Prostate gland (tissue), 2 donors: ENCODE results near the gene RARG. TPM values are rescaled to one million over a fixed set of nuclear protein-coding genes. Genes with fewer than 3 reads are reported as not detected.

Source experiments
- DNase-seq: peaks from one replicate; pipeline ENCODE4 v3.0.0-alpha.2; 2019; ENCODE audit warnings: low spot score
- H3K27ac ChIP-seq, 2 donors: fragments of 200-600 bp; sonication (generic); 2 replicates each; pipeline ENCODE4 v1.5.1; 2017 to 2019
- H3K27me3 ChIP-seq: fragments of 200-600 bp; sonication (generic); replicated peaks from 2 replicates; pipeline ENCODE4 v1.5.1; 2019; ENCODE audit not compliant: insufficient read depth
- H3K36me3 ChIP-seq, 2 donors: fragments of 200-600 bp; sonication (generic); 1 replicate in 1 of 2; 2 replicates in 1 of 2; pipeline versions ENCODE4 v1.5.1 to v1.8.1; 2017 to 2019
- H3K4me1 ChIP-seq: fragments of 200-600 bp; sonication (generic); replicated peaks from 2 replicates; pipeline ENCODE4 v1.5.1; 2019
- H3K4me3 ChIP-seq, 2 donors: fragments of 200-600 bp; sonication (generic); 2 replicates each; pipeline ENCODE4 v1.5.1; 2017 to 2019
- H3K9me3 ChIP-seq: fragments of 200-600 bp; sonication (generic); 2 replicates; pipeline ENCODE4 v1.5.1; 2017
- POLR2A ChIP-seq: fragments of 450-650 bp; IDR thresholded peaks from one replicate; pipeline ENCODE4 v1.6.1; 2016; ENCODE audit warnings: antibody characterized with exemption, mild to moderate bottlenecking
- POLR2AphosphoS5 ChIP-seq: sonication (generic); formaldehyde crosslinking; IDR thresholded peaks from one replicate; pipeline ENCODE4 v1.6.1; 2017; ENCODE audit warnings: antibody characterized with exemption
- WGBS: methylation state at CpG from one replicate; pipeline ENCODE4 v1.1.5; 2018; 5-methylcytosine and 5-hydroxymethylcytosine counted together
- intact Hi-C: fragments of 100-400 bp; cut with DNase I; formaldehyde crosslinking; loops from one replicate; pipeline ENCODE4 v1.14.2; 2022
- total RNA-seq, 2 donors: library from RNA; depleted of rRNA; stranded (reverse); fragments of >200 nt; gene quantifications; one replicate each; pipeline ENCODE4 v1.1.0, GENCODE V29; 2016
- TF ChIP-seq, protein P1 (sequence below), 4 experiments: fragments of 200-600 bp in 2 of 4; fragments of 450-650 bp in 2 of 4; sonication (generic) in 2 of 4; IDR thresholded peaks; 1 replicate in 3 of 4; 2 replicates in 1 of 4; pipeline ENCODE4 v1.5.1; 2016 to 2019; ENCODE audit warnings: antibody characterized with exemption in 4 of 4, mild to moderate bottlenecking in 2 of 4, moderate library complexity in 2 of 4

Gene RARG
- total RNA-seq, 2 donors from 2014 or later = 28.9 to 30.4 TPM

DNA sequence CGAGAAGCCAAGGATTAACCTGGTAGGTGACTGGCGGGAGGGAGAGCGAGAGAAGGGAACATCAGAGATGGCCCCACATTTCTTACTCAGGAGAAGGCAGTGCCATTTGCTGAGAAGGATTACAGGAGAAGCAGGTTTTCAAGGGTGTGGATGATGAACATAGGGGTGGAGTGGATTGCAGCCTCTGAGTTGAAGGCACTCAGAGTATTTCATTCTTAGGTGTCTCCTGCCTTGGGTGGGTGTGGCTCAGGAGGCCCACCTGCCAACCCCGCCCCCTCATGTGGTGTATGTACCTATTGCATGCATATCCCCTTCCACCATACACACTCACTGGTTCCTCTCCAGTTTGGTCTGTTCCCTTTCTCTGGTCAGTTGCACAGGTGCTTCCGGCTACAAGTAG lies 42.4 kb upstream of the RARG start:
- Histone ChIP-seq H3K9me3 (no peaks in the 10 kb centered on the region), H3K27me3 (no peaks in the 10 kb centered on the region), H3K4me1 (no peaks in the 10 kb centered on the region), H3K27ac (no peak overlapping the region), H3K4me3 (no peak overlapping the region), H3K36me3 (no peaks in the 10 kb centered on the region)
- no peak for DNase-seq
- 94% methylated on average over 5 of the region's 5 CpGs for WGBS
- TF ChIP-seq POLR2A = no peak
- TF ChIP-seq, protein P1, sequence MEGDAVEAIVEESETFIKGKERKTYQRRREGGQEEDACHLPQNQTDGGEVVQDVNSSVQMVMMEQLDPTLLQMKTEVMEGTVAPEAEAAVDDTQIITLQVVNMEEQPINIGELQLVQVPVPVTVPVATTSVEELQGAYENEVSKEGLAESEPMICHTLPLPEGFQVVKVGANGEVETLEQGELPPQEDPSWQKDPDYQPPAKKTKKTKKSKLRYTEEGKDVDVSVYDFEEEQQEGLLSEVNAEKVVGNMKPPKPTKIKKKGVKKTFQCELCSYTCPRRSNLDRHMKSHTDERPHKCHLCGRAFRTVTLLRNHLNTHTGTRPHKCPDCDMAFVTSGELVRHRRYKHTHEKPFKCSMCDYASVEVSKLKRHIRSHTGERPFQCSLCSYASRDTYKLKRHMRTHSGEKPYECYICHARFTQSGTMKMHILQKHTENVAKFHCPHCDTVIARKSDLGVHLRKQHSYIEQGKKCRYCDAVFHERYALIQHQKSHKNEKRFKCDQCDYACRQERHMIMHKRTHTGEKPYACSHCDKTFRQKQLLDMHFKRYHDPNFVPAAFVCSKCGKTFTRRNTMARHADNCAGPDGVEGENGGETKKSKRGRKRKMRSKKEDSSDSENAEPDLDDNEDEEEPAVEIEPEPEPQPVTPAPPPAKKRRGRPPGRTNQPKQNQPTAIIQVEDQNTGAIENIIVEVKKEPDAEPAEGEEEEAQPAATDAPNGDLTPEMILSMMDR (IDR thresholded peaks at IDR 0.05) = no peak
- TF ChIP-seq POLR2AphosphoS5 = no peak
- intact Hi-C loops = no loop called here

DNA sequence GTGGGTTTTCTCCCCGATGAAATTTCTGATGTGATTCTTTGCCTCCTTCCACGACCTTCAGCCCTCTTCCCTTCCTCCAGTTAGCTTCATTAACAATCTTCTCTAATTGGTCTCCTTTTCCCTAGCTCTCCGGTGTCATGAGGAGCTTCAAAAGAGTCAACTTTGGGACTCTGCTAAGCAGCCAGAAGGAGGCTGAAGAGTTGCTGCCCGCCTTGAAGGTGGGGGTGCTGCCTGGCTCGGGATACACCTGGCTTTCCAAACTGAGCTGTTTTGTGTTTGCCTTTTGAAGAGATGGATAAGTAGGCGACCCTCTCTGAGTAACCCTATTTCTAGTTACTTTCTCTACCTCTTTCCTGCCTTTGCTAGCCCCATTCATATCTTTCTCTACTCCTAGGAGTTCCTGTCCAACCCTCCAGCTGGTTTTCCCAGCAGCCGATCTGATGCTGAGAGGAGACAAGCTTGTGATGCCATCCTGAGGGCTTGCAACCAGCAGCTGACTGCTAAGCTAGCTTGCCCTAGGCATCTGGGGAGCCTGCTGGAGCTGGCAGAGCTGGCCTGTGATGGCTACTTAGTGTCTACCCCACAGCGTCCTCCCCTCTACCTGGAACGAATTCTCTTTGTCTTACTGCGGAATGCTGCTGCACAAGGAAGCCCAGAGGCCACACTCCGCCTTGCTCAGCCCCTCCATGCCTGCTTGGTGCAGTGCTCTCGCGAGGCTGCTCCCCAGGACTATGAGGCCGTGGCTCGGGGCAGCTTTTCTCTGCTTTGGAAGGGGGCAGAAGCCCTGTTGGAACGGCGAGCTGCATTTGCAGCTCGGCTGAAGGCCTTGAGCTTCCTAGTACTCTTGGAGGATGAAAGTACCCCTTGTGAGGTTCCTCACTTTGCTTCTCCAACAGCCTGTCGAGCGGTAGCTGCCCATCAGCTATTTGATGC lies 36.9 kb upstream of the RARG start:
- Histone ChIP-seq H3K27me3 (no peaks in the 10 kb centered on the region), H3K9me3 (no peaks in the 10 kb centered on the region), H3K36me3 (no peaks in the 10 kb centered on the region), H3K4me1 (no peaks in the 10 kb centered on the region), H3K4me3 (peak overlapping the region; percentile 49 to 53), H3K27ac (no peak overlapping the region)
- TF ChIP-seq POLR2AphosphoS5 (no peak), POLR2A (no peak)
- TF ChIP-seq, protein P1 (IDR thresholded peaks at IDR 0.05) = no peak
- WGBS = 41% methylated on average over 20 of the region's 20 CpGs
- DNase-seq = no peak
- intact Hi-C loops = no loop called here

DNA sequence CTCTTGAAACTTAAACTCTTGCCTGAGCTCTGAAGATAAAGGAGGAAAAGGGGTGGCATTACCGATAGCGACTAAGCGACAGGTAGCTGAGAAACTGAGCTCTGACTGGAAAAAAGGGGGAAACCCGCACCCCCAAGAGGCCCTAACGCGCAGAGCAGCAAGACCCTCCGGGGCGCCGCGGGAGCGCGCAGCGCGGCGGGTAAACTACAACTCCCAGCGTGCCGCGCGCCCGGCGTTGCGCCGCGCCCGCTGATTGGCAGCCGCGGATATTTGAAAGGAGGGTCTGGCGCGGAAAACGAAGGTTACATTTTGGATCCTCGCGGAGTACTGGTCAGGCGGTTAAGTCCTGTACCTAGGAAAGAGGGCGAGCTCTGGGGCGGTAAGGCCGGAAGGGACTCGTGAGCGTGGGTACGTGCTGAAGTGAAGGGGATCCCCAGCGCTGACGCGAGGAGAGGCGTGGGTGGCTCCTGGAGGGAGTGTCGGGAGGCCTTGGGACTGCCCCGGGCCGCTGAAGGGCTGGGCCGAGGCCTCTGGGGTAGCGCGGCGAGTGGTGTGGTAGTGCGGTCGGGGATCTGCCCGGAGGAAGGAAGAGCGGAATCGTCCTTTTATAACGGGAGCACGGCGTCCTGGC lies 36.1 kb upstream of the RARG start, which contains the start of gene ESPL1:
TSS of gene ESPL1 (plus strand) at position 301 of the 631 bp plus-strand sequence. CDS start 468 bp downstream, outside the sequence.
- DNase-seq = peak; percentile 54
- peak within 1 kb of the TSS; percentile 30 to 34 for H3K27ac ChIP-seq
- no peaks in the 10 kb centered on the region for H3K27me3 ChIP-seq
- H3K9me3 ChIP-seq = no peaks in the 10 kb centered on the region
- H3K4me3 ChIP-seq = peak within 1 kb of the TSS; percentile 49 to 53
- TF ChIP-seq POLR2AphosphoS5 (peak; percentile 82), POLR2A (no peak)
- TF ChIP-seq, protein P1 (IDR thresholded peaks at IDR 0.05) = peak in 2 of 4 experiments; percentile 22 to 39
- no peaks in the 10 kb centered on the region for H3K4me1 ChIP-seq
- intact Hi-C loops = no loop called here
- WGBS = under 1% methylated on average over 48 of the region's 58 CpGs
- H3K36me3 ChIP-seq = no peaks in the 10 kb centered on the region

DNA sequence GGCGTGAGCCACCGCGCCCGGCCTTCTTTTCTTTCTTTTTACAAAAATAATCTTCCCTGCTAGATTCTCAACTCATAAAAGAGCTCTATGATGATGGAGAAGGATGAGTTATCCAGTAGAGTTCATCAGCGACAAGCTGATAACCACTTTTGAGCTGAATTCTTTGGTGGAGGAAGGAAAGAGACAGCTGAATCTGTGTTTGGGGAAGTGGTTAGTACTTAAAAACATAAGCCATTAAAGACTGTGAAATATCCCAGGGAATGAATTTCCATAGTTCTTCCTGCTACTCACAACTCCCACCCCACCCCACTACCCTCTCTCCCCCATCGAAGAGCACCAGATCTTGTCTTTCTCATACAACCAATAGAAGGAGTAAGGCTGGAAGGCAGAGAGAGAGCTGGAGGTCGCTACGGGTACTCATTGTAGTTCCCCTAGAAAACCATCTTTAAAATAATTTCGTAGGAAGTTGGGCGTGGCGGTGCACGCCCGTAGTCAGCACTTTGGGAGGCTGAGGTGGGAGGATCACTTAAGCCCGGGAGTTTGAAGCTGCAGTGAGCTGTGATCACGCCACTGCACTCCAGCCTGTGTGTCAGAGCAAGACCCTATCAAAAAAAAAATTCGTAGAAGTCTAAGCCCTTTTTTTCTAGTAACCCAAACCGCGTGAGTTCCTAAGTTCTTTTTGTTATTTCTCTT lies 35.4 kb upstream of the RARG start:
- H3K27ac ChIP-seq = peak overlapping the region; percentile 30 to 34
- H3K9me3 ChIP-seq = no peaks in the 10 kb centered on the region
- 47% methylated on average over 18 of the region's 18 CpGs for WGBS
- H3K36me3 ChIP-seq = no peaks in the 10 kb centered on the region
- TF ChIP-seq POLR2A = no peak
- TF ChIP-seq POLR2AphosphoS5 = no peak
- TF ChIP-seq, protein P1 (IDR thresholded peaks at IDR 0.05) = no peak
- H3K4me1 ChIP-seq = no peaks in the 10 kb centered on the region
- intact Hi-C loops = no loop called here
- DNase-seq = no peak
- peak overlapping the region; percentile 49 to 53 for H3K4me3 ChIP-seq
- H3K27me3 ChIP-seq = no peaks in the 10 kb centered on the region
